OCI-LY1 (cell line): Measurements from ENCODE around the gene PCGF5.
A peak's percentile ranks its signal among the peaks of the same experiment; 100 is the strongest.

Source experiments
- H2AFZ ChIP-seq: fragments of 200-600 bp; sonication (generic), shearing (Covaris generic); 2 replicates; pipeline ENCODE4 v1.6.0; 2014; ENCODE audit warnings: antibody characterized with exemption, mild to moderate bottlenecking, low read length
- H3F3A ChIP-seq: fragments of 200-600 bp; sonication (generic), shearing (Covaris generic); 2 replicates; pipeline ENCODE4 v1.6.0; 2014; ENCODE audit warnings: mild to moderate bottlenecking, antibody characterized with exemption, low read length, moderate library complexity; ENCODE audit not compliant: insufficient read depth
- H3K27ac ChIP-seq: fragments of 200-600 bp; sonication (generic); 2 replicates; pipeline ENCODE4 v1.5.1; 2014; ENCODE audit warnings: low read length, mixed run types, mild to moderate bottlenecking, low read depth; ENCODE audit not compliant: poor library complexity, severe bottlenecking
- H3K27me3 ChIP-seq: fragments of 200-600 bp; sonication (generic); 2 replicates; pipeline ENCODE4 v1.6.0; 2014; ENCODE audit warnings: antibody characterized with exemption, mild to moderate bottlenecking, low read length, moderate library complexity; ENCODE audit not compliant: insufficient read depth
- H3K36me3 ChIP-seq: fragments of 200-600 bp; sonication (generic); 2 replicates; pipeline ENCODE4 v1.6.1; 2014; ENCODE audit warnings: mild to moderate bottlenecking, antibody characterized with exemption, low read length, moderate library complexity, mixed read lengths; ENCODE audit not compliant: insufficient read depth
- H3K4me1 ChIP-seq: fragments of 200-600 bp; sonication (generic); 2 replicates; pipeline ENCODE4 v1.5.1; 2014; ENCODE audit warnings: mild to moderate bottlenecking, low read length, moderate library complexity; ENCODE audit not compliant: insufficient read depth, severe bottlenecking
- H3K4me2 ChIP-seq: fragments of 200-600 bp; sonication (generic), shearing (Covaris generic); 2 replicates; pipeline ENCODE4 v1.6.1; 2014; ENCODE audit warnings: low read length
- H3K4me3 ChIP-seq: fragments of 200-600 bp; sonication (generic); 2 replicates; pipeline ENCODE4 v1.5.1; 2014; ENCODE audit warnings: low read length, low read depth, mild to moderate bottlenecking, mixed read lengths; ENCODE audit not compliant: poor library complexity, severe bottlenecking
- H3K79me2 ChIP-seq: fragments of 200-600 bp; shearing (Covaris generic); 2 replicates; pipeline ENCODE4 v1.6.1; 2016; ENCODE audit warnings: mixed run types, low read length, mixed read lengths; ENCODE audit not compliant: insufficient read depth
- H3K9ac ChIP-seq: fragments of 200-600 bp; sonication (generic), shearing (Covaris generic); 2 replicates; pipeline ENCODE4 v1.6.1; 2014; ENCODE audit warnings: mild to moderate bottlenecking, low read length, mixed read lengths
- H3K9me2 ChIP-seq: fragments of 200-600 bp; sonication (generic), shearing (Covaris generic); 2 replicates; pipeline ENCODE4 v1.6.1; 2014; ENCODE audit warnings: low read depth, mild to moderate bottlenecking, low read length, mixed read lengths
- H3K9me3 ChIP-seq: fragments of 200-600 bp; shearing (Covaris generic); 2 replicates; pipeline ENCODE4 v1.6.1; 2014; ENCODE audit warnings: low read length, mixed read lengths
- H4K20me1 ChIP-seq: fragments of 200-600 bp; sonication (generic), shearing (Covaris generic); 2 replicates; pipeline ENCODE4 v1.6.0; 2016; ENCODE audit warnings: mild to moderate bottlenecking, low read length; ENCODE audit not compliant: insufficient read depth
- CTCF ChIP-seq: fragments of 200-600 bp; sonication (generic), shearing (Covaris generic); IDR thresholded peaks from 2 replicates; pipeline ENCODE4 v1.5.1; 2017; ENCODE audit warnings: mild to moderate bottlenecking, antibody characterized with exemption, low read length, moderate library complexity, mixed read lengths
- EZH2 ChIP-seq: fragments of 200-600 bp; sonication (generic), shearing (Covaris generic); IDR thresholded peaks from 2 replicates; pipeline ENCODE4 v1.8.0; 2017; ENCODE audit warnings: borderline replicate concordance, mixed run types, mild to moderate bottlenecking, antibody characterized with exemption, low read length, moderate library complexity, mixed read lengths

The PCGF5 gene

GRCh38 chr10:91220954-91221675, 652 bp downstream of the PCGF5 start:
- Histone ChIP-seq H3K9ac (peak overlapping the region; percentile 95), H3F3A (no peaks in the 10 kb centered on the region), H3K4me3 (peak overlapping the region; percentile 84), H3K27me3 (no peaks in the 10 kb centered on the region), H3K36me3 (peaks cover 23% of the 10 kb centered on the region; the same call in 1 of the 2 replicates), H3K79me2 (peaks cover 53% of the 10 kb centered on the region), H3K9me2 (no peaks in the 10 kb centered on the region), H3K27ac (peak overlapping the region; percentile 62), H2AFZ (no peak overlapping the region), H4K20me1 (no peaks in the 10 kb centered on the region), H3K4me2 (peak overlapping the region; percentile 82), H3K4me1 (peaks cover 68% of the 10 kb centered on the region), H3K9me3 (no peaks in the 10 kb centered on the region)
- no peak for TF ChIP-seq EZH2
- no peak for TF ChIP-seq CTCF

- Histone ChIP-seq H2AFZ (no peak overlapping the region), H3K9ac (no peak overlapping the region), H3K4me1 (peaks cover 43% of the 10 kb centered on the region), H4K20me1 (no peaks in the 10 kb centered on the region), H3K36me3 (peaks cover 45% of the 10 kb centered on the region; the same call in 1 of the 2 replicates), H3K9me2 (no peaks in the 10 kb centered on the region), H3K9me3 (no peaks in the 10 kb centered on the region), H3F3A (no peaks in the 10 kb centered on the region), H3K4me3 (no peak overlapping the region), H3K4me2 (no peak overlapping the region), H3K79me2 (peaks cover 69% of the 10 kb centered on the region), H3K27ac (no peak overlapping the region), H3K27me3 (no peaks in the 10 kb centered on the region)
- TF ChIP-seq CTCF, result no peak
Measured at GRCh38 chr10:91226093-91226492, 5.6 kb downstream of the PCGF5 start.

- Histone ChIP-seq H4K20me1 (no peaks in the 10 kb centered on the region), H3K36me3 (peaks cover 42% of the 10 kb centered on the region; the same call in 1 of the 2 replicates), H2AFZ (no peak overlapping the region)
Measured at GRCh38 chr10:91227576-91227975, 7.1 kb downstream of the PCGF5 start.

More at GRCh38 chr10:91227576-91227975, 7.1 kb downstream of the PCGF5 start:
- no peaks in the 10 kb centered on the region for H3K27me3 ChIP-seq
- no peak overlapping the region for H3K4me3 ChIP-seq
- H3K79me2 ChIP-seq, result peaks cover 54% of the 10 kb centered on the region
- H3F3A ChIP-seq, result no peaks in the 10 kb centered on the region
- H3K9me3 ChIP-seq, result no peaks in the 10 kb centered on the region
- no peak overlapping the region for H3K4me2 ChIP-seq
- H3K4me1 ChIP-seq, result peaks cover 31% of the 10 kb centered on the region
- H3K9ac ChIP-seq, result no peak overlapping the region
- no peaks in the 10 kb centered on the region for H3K9me2 ChIP-seq
- TF ChIP-seq CTCF (no peak), EZH2 (no peak)
- H3K27ac ChIP-seq, result no peak overlapping the region
